NCI-H82 treated with DMSO at 0.1 percent for 48 hours (cell line): ENCODE results near the gene HIP1.
A peak's percentile ranks its signal among the peaks of the same experiment; 100 is the strongest.
"Not testable (repeated sequence)": the region's sequence is repeated elsewhere in the genome, so short reads cannot be mapped to it uniquely, and the experiment has no call there.

Experiments
- DNase-seq: peaks from one replicate; lab custom pipeline; 2025; ENCODE audit not compliant: unreplicated experiment; lab: John Stamatoyannopoulos, UW

The HIP1 gene

GRCh38 chr7:75738604-75738974 lies at the start of gene HIP1:
Gene HIP1 (minus strand): TSS chr7:75738941. CDS start chr7:75738920, 21 bp downstream.
- no peak for DNase-seq

GRCh38 chr7:75788154-75788847 lies 49.6 kb upstream of the HIP1 start:
- DNase-seq: not testable (repeated sequence)

- not testable (repeated sequence) for DNase-seq
These were observed 44.3 kb upstream of the HIP1 start for GRCh38 chr7:75783058-75783457.

- DNase-seq: peak; percentile 72
These were observed 42.0 kb upstream of the HIP1 start for GRCh38 chr7:75780647-75781273.

GRCh38 chr7:75779516-75779915 lies 40.8 kb upstream of the HIP1 start:
- not testable (repeated sequence) for DNase-seq

GRCh38 chr7:75779035-75779434 lies 40.3 kb upstream of the HIP1 start:
- not testable (repeated sequence) for DNase-seq

GRCh38 chr7:75776295-75776971 lies 37.7 kb upstream of the HIP1 start:
- no peak for DNase-seq

- not testable (repeated sequence) for DNase-seq
These were observed 35.2 kb upstream of the HIP1 start for GRCh38 chr7:75773958-75774357.

- no peak for DNase-seq
These were observed 33.6 kb upstream of the HIP1 start, which contains the start of gene CCL26 for GRCh38 chr7:75772081-75773077. Gene CCL26 (minus strand): TSS chr7:75772211. CDS start chr7:75772176, 35 bp downstream.

- no peak for DNase-seq
These were observed 32.5 kb upstream of the HIP1 start for GRCh38 chr7:75771224-75771623.

- DNase-seq: peak; percentile 61
These were observed 23.7 kb upstream of the HIP1 start for GRCh38 chr7:75762350-75762917.

GRCh38 chr7:75761801-75762200 lies 23.1 kb upstream of the HIP1 start:
- not testable (repeated sequence) for DNase-seq

- no peak for DNase-seq
These were observed 19.8 kb upstream of the HIP1 start for GRCh38 chr7:75758491-75758890.

- no peak for DNase-seq
These were observed 19.1 kb upstream of the HIP1 start for GRCh38 chr7:75757860-75758259.

GRCh38 chr7:75756991-75757676 lies 18.4 kb upstream of the HIP1 start:
- no peak for DNase-seq

GRCh38 chr7:75756206-75756990 lies 17.7 kb upstream of the HIP1 start:
- DNase-seq: no peak

GRCh38 chr7:75743455-75743859 lies 4.7 kb upstream of the HIP1 start:
- peak; percentile 75 for DNase-seq

- no peak for DNase-seq
These were observed 2.2 kb upstream of the HIP1 start for GRCh38 chr7:75740846-75741497.
